Neuronal stem cell (in vitro differentiated cells): ENCODE data around the gene RHOG.

ENCODE experiments used
- DNase-seq: peaks from one replicate; pipeline ENCODE4 v3.0.0-alpha.2; 2013; ENCODE audit warnings: low spot score
- H2AFZ ChIP-seq: one replicate; pipeline ENCODE4 v1.6.1; 2013; ENCODE audit warnings: mild to moderate bottlenecking, low read length, inconsistent platforms
- H2AK5ac ChIP-seq: 2 replicates; pipeline ENCODE4 v1.6.1; 2013; ENCODE audit warnings: low read depth, mild to moderate bottlenecking, inconsistent platforms, low read length, moderate library complexity, mixed read lengths
- H2BK120ac ChIP-seq: 2 replicates; pipeline ENCODE4 v1.6.1; 2013; ENCODE audit warnings: low read depth, mild to moderate bottlenecking, inconsistent platforms, low read length, moderate library complexity, mixed read lengths
- H2BK12ac ChIP-seq: one replicate; pipeline ENCODE4 v1.6.1; 2013; ENCODE audit warnings: low read length, inconsistent platforms
- H2BK15ac ChIP-seq: 2 replicates; pipeline ENCODE4 v1.6.1; 2013; ENCODE audit warnings: mild to moderate bottlenecking, low read length, inconsistent platforms, mixed read lengths
- H2BK5ac ChIP-seq: one replicate; pipeline ENCODE4 v1.6.1; 2013; ENCODE audit warnings: inconsistent platforms, mild to moderate bottlenecking, low read length, moderate library complexity
- H3K14ac ChIP-seq: one replicate; pipeline ENCODE4 v1.6.1; 2013; ENCODE audit warnings: low read length, inconsistent platforms
- H3K18ac ChIP-seq: 2 replicates; pipeline ENCODE4 v1.6.1; 2013; ENCODE audit warnings: low read length, inconsistent platforms
- H3K23ac ChIP-seq: 2 replicates; pipeline ENCODE4 v1.6.1; 2013; ENCODE audit warnings: low read depth, mild to moderate bottlenecking, mixed read lengths, low read length, inconsistent platforms; ENCODE audit not compliant: poor library complexity
- H3K27ac ChIP-seq: replicated peaks from 3 replicates; pipeline ENCODE4 v1.5.1; 2013; ENCODE audit warnings: low read length, inconsistent platforms
- H3K27me3 ChIP-seq, 3 experiments: 2 replicates each; pipeline ENCODE4 v1.6.1; 2013; ENCODE audit warnings: low read length in 3 of 3, mild to moderate bottlenecking in 2 of 3, inconsistent platforms in 1 of 3, low read depth in 1 of 3, mixed read lengths in 1 of 3, moderate library complexity in 1 of 3; ENCODE audit not compliant: control insufficient read depth in 3 of 3, insufficient read depth in 3 of 3
- H3K36me3 ChIP-seq, 2 donors: replicated peaks in 1 of 2; 2 replicates each; pipeline ENCODE4 v1.6.1; 2013; ENCODE audit warnings: low read length in 2 of 2; ENCODE audit not compliant: control insufficient read depth in 2 of 2, insufficient read depth in 2 of 2
- H3K4ac ChIP-seq: 2 replicates; pipeline ENCODE4 v1.6.1; 2013; ENCODE audit warnings: inconsistent platforms, mild to moderate bottlenecking, low read length, moderate library complexity
- H3K4me1 ChIP-seq, 2 donors: 1 replicate in 1 of 2; 2 replicates in 1 of 2; pipeline ENCODE4 v1.6.1; 2013; ENCODE audit warnings: low read length in 2 of 2, low read depth in 1 of 2; ENCODE audit not compliant: control insufficient read depth in 2 of 2, insufficient read depth in 1 of 2
- H3K4me2 ChIP-seq: one replicate; pipeline ENCODE4 v1.6.1; 2013; ENCODE audit warnings: mild to moderate bottlenecking, low read length, inconsistent platforms; ENCODE audit not compliant: insufficient read depth, poor library complexity, severe bottlenecking
- H3K4me3 ChIP-seq, 2 donors: 2 replicates each; pipeline ENCODE4 v1.5.1; 2013; ENCODE audit warnings: low read length in 2 of 2, mild to moderate bottlenecking in 2 of 2, inconsistent platforms in 1 of 2, moderate library complexity in 1 of 2
- H3K79me1 ChIP-seq: one replicate; pipeline ENCODE4 v1.6.1; 2013; ENCODE audit warnings: low read depth, mild to moderate bottlenecking, inconsistent platforms, low read length, moderate library complexity
- H3K9ac ChIP-seq: one replicate; pipeline ENCODE4 v1.6.1; 2013; ENCODE audit warnings: mild to moderate bottlenecking, low read depth, low read length, inconsistent platforms; ENCODE audit not compliant: poor library complexity
- H3K9me3 ChIP-seq, 2 donors: replicated peaks in 1 of 2; 2 replicates each; pipeline versions ENCODE3 to v1.6.1; 2013; ENCODE audit warnings: low read length in 2 of 2, mild to moderate bottlenecking in 2 of 2, inconsistent platforms in 1 of 2, low read depth in 1 of 2, mixed read lengths in 1 of 2, moderate library complexity in 1 of 2; ENCODE audit not compliant: control insufficient read depth in 2 of 2, insufficient read depth in 1 of 2
- H4K8ac ChIP-seq: one replicate; pipeline ENCODE4 v1.6.1; 2013; ENCODE audit warnings: low read depth, mild to moderate bottlenecking, inconsistent platforms, low read length, moderate library complexity
- H4K91ac ChIP-seq: one replicate; pipeline ENCODE4 v1.6.1; 2013; ENCODE audit warnings: low read length, low read depth, mild to moderate bottlenecking, inconsistent platforms; ENCODE audit not compliant: poor library complexity
- whole genome bisulfite sequencing, 2 donors: extraction: QIAGEN DNeasy Blood & Tissue Kit; methylation state at CpG; one replicate each; pipeline ENCODE4 v1.1.7; 2013; ENCODE audit warnings: missing lambda C conversion rate in 2 of 2, mixed read lengths in 1 of 2; ENCODE audit not compliant: insufficient read length in 2 of 2, insufficient replicate concordance in 1 of 2; ENCODE audit errors: extremely low coverage in 2 of 2; 5-methylcytosine and 5-hydroxymethylcytosine counted together

RHOG gene

GRCh38 chr11:3849297-3849874 is 8.6 kb upstream of the RHOG start:
- no peak overlapping the region for H2BK120ac ChIP-seq
- no peak overlapping the region for H3K14ac ChIP-seq
- H2BK5ac ChIP-seq = no peak overlapping the region
- H3K4me2 ChIP-seq = no peak overlapping the region
- H3K9ac ChIP-seq = no peak overlapping the region
- no peaks in the 10 kb centered on the region for H3K36me3 ChIP-seq
- H2AK5ac ChIP-seq = no peak overlapping the region
- H3K4ac ChIP-seq = no peak overlapping the region
- peaks cover 0 to 12% (median 0%) of the 10 kb centered on the region in 3 experiments for H3K27me3 ChIP-seq
- DNase-seq = peak; percentile 46
- H3K27ac ChIP-seq = no peak overlapping the region
- no peak overlapping the region for H3K18ac ChIP-seq
- H4K91ac ChIP-seq = no peak overlapping the region
- H2AFZ ChIP-seq = no peak overlapping the region
- H2BK15ac ChIP-seq = no peak overlapping the region
- H2BK12ac ChIP-seq = no peak overlapping the region
- no peaks in the 10 kb centered on the region for H3K79me1 ChIP-seq
- no peak overlapping the region for H4K8ac ChIP-seq
- no CpG with 5 or more reads among the region's 10 CpGs for WGBS, 2 donors
- H3K4me3 ChIP-seq = no peak overlapping the region
- no peaks in the 10 kb centered on the region for H3K9me3 ChIP-seq
- peaks cover 2 to 4% of the 10 kb centered on the region in 2 donors for H3K4me1 ChIP-seq
- H3K23ac ChIP-seq = no peak overlapping the region

- H2AFZ ChIP-seq = no peak overlapping the region
- no peak for DNase-seq
- H3K9me3 ChIP-seq = peaks cover 0 to 2% of the 10 kb centered on the region in 2 donors
- no peak overlapping the region for H4K8ac ChIP-seq
- H3K4ac ChIP-seq = no peak overlapping the region
- no peaks in the 10 kb centered on the region for H3K36me3 ChIP-seq
- no peak overlapping the region for H3K27ac ChIP-seq
- H3K4me2 ChIP-seq = no peak overlapping the region
- no peak overlapping the region for H3K23ac ChIP-seq
- no peak overlapping the region for H2BK120ac ChIP-seq
- WGBS, 2 donors = no CpG with 5 or more reads among the region's 3 CpGs
- H2AK5ac ChIP-seq = no peak overlapping the region
- H4K91ac ChIP-seq = no peak overlapping the region
- H2BK12ac ChIP-seq = no peak overlapping the region
- H2BK5ac ChIP-seq = no peak overlapping the region
- H3K9ac ChIP-seq = no peak overlapping the region
- H2BK15ac ChIP-seq = no peak overlapping the region
- H3K14ac ChIP-seq = no peak overlapping the region
- H3K79me1 ChIP-seq = no peaks in the 10 kb centered on the region
- no peak overlapping the region for H3K4me3 ChIP-seq
- no peak overlapping the region for H3K18ac ChIP-seq
- peaks cover 0 to 12% (median 0%) of the 10 kb centered on the region in 3 experiments for H3K27me3 ChIP-seq
- H3K4me1 ChIP-seq = peaks cover 0 to 3% of the 10 kb centered on the region in 2 donors
Observed at GRCh38 chr11:3845670-3846069, 4.9 kb upstream of the RHOG start.

- Histone ChIP-seq H2BK12ac (no peak overlapping the region), H3K27me3 (peaks cover 0 to 12% (median 0%) of the 10 kb centered on the region in 3 experiments), H3K14ac (no peak overlapping the region), H3K4me3 (no peak overlapping the region), H3K4ac (no peak overlapping the region), H3K4me2 (no peak overlapping the region), H4K91ac (no peak overlapping the region), H2AK5ac (no peak overlapping the region), H2BK120ac (no peak overlapping the region), H3K27ac (no peak overlapping the region), H2BK15ac (no peak overlapping the region), H3K23ac (no peak overlapping the region), H3K36me3 (no peaks in the 10 kb centered on the region), H2AFZ (no peak overlapping the region), H3K9me3 (peaks cover 0 to 2% of the 10 kb centered on the region in 2 donors), H2BK5ac (no peak overlapping the region), H3K79me1 (no peaks in the 10 kb centered on the region), H3K4me1 (peaks cover 0 to 3% of the 10 kb centered on the region in 2 donors), H3K9ac (no peak overlapping the region), H4K8ac (no peak overlapping the region), H3K18ac (no peak overlapping the region)
- no CpG with 5 or more reads among the region's 1 CpG for WGBS, 2 donors
- no peak for DNase-seq
Observed at GRCh38 chr11:3845246-3845645, 4.5 kb upstream of the RHOG start.

GRCh38 chr11:3843326-3843725 is 2.6 kb upstream of the RHOG start:
- Histone ChIP-seq H3K4me2 (no peak overlapping the region), H3K9ac (no peak overlapping the region), H3K79me1 (peaks cover 4% of the 10 kb centered on the region), H2BK12ac (no peak overlapping the region), H2AFZ (no peak overlapping the region), H3K18ac (no peak overlapping the region), H2BK15ac (no peak overlapping the region), H3K4me1 (peaks cover 6 to 14% of the 10 kb centered on the region in 2 donors), H2BK120ac (no peak overlapping the region), H3K23ac (no peak overlapping the region), H3K4me3 (no peak overlapping the region), H4K91ac (no peak overlapping the region), H4K8ac (no peak overlapping the region), H3K9me3 (peaks cover 0 to 2% of the 10 kb centered on the region in 2 donors), H3K27me3 (peaks cover 0 to 12% (median 0%) of the 10 kb centered on the region in 3 experiments), H2BK5ac (no peak overlapping the region), H3K4ac (no peak overlapping the region), H2AK5ac (no peak overlapping the region), H3K14ac (no peak overlapping the region), H3K27ac (no peak overlapping the region), H3K36me3 (peaks cover 0 to 4% of the 10 kb centered on the region in 2 donors)
- no CpG with 5 or more reads among the region's 3 CpGs for WGBS, 2 donors
- no peak for DNase-seq
